A673 (cell line): ENCODE data around the gene LCN1. TPM values are rescaled to one million over a fixed set of nuclear protein-coding genes. Genes with fewer than 3 reads are reported as not detected.
"Not testable (repeated sequence)": the region's sequence is repeated elsewhere in the genome, so short reads cannot be mapped to it uniquely, and the experiment has no call there.

Experiments used
- BruUV-seq: library from RNA; stranded (reverse); fragments of 400-500 nt; replicated peaks from 2 replicates; lab custom pipeline; 2021; lab: Mats Ljungman, UMichigan
- CTCF ChIA-PET: fragments of 300-600 bp; sonication (Branson Sonifier 250); formaldehyde crosslinking; loops from one replicate; lab custom pipeline; 2022; ENCODE audit warnings: antibody characterized with exemption; lab: Charles Lee
- POLR2A ChIA-PET: fragments of 300-600 bp; sonication (Branson Sonifier 250); formaldehyde crosslinking; loops from one replicate; lab custom pipeline; 2022; ENCODE audit warnings: antibody characterized with exemption; ENCODE audit not compliant: low non-redundant PET; lab: Charles Lee
- DNase-seq: peaks from one replicate; pipeline ENCODE4 v3.0.0-alpha.2; 2015; ENCODE audit warnings: low spot score
- H3K27ac ChIP-seq: fragments of 200-600 bp; sonication (generic); 2 replicates; pipeline ENCODE4 v1.5.1; 2016; ENCODE audit warnings: mixed run types, low read depth, mild to moderate bottlenecking, mixed read lengths, antibody characterized with exemption, low read length; ENCODE audit not compliant: poor library complexity, severe bottlenecking
- H3K27me3 ChIP-seq: fragments of 200-600 bp; sonication (generic); replicated peaks from 2 replicates; pipeline ENCODE4 v1.6.1; 2017; ENCODE audit warnings: mixed run types, low read depth, mild to moderate bottlenecking, mixed read lengths, antibody characterized with exemption, low read length; ENCODE audit not compliant: insufficient read depth, poor library complexity
- H3K36me3 ChIP-seq: fragments of 200-600 bp; sonication (generic); 2 replicates; pipeline ENCODE4 v1.6.1; 2016; ENCODE audit warnings: mixed run types, mild to moderate bottlenecking, mixed read lengths, antibody characterized with exemption, low read length; ENCODE audit not compliant: insufficient read depth, poor library complexity, severe bottlenecking
- H3K4me1 ChIP-seq: fragments of 200-600 bp; sonication (generic); 2 replicates; pipeline ENCODE4 v1.6.1; 2017; ENCODE audit warnings: mixed run types, mild to moderate bottlenecking, mixed read lengths, antibody characterized with exemption, low read length; ENCODE audit not compliant: insufficient read depth, poor library complexity, severe bottlenecking
- H3K4me3 ChIP-seq: fragments of 200-600 bp; sonication (generic); 2 replicates; pipeline ENCODE4 v1.5.1; 2016; ENCODE audit warnings: low read depth, mixed run types, mild to moderate bottlenecking, mixed read lengths, low read length; ENCODE audit not compliant: poor library complexity, severe bottlenecking
- H3K9me3 ChIP-seq: fragments of 200-600 bp; sonication (generic); 2 replicates; pipeline ENCODE4 v1.6.1; 2016; ENCODE audit warnings: mixed run types, low read depth, mild to moderate bottlenecking, mixed read lengths, antibody characterized with exemption, low read length; ENCODE audit not compliant: poor library complexity, severe bottlenecking
- CTCF ChIP-seq: fragments of 300-800, 200-600 bp; sonication (generic); conservative IDR thresholded peaks from 2 replicates; pipeline ENCODE4 v1.5.1; 2017; ENCODE audit warnings: low read depth, mild to moderate bottlenecking, antibody characterized with exemption, low read length, moderate library complexity, mixed read lengths
- EZH2 ChIP-seq: fragments of 200-600 bp; sonication (generic); IDR thresholded peaks from 2 replicates; pipeline ENCODE4 v1.6.1; 2017; ENCODE audit warnings: borderline replicate concordance, low read depth, mild to moderate bottlenecking, mixed read lengths, antibody characterized with exemption, low read length; ENCODE audit not compliant: poor library complexity, severe bottlenecking
- intact Hi-C: fragments of 100-400 bp; cut with micrococcal nuclease; formaldehyde crosslinking; loops from one replicate; pipeline ENCODE4 v1.10.0; 2022; ENCODE audit not compliant: unreplicated experiment
- total RNA-seq: library from RNA; stranded (reverse); gene quantifications from 2 replicates; pipeline ENCODE4 v1.2.3, GENCODE V29; 2021

The LCN1 gene
- total RNA-seq, 1 experiment from 2014 or later, result not detected

- no peak for DNase-seq
- TF ChIP-seq CTCF (no peak), EZH2 (no peak)
- Histone ChIP-seq H3K27me3 (peaks cover 17% of the 10 kb centered on the region), H3K27ac (no peak overlapping the region), H3K36me3 (no peaks in the 10 kb centered on the region), H3K4me3 (no peak overlapping the region), H3K9me3 (no peaks in the 10 kb centered on the region), H3K4me1 (no peaks in the 10 kb centered on the region)
- ChIA-PET POLR2A (no interaction called here), CTCF (no interaction called here)
- BruUV-seq, result no TSS peak
- intact Hi-C loops, result no loop called here
Observed at GRCh38 chr9:135533674-135534073, 12.4 kb downstream of the LCN1 start.

- H3K27ac ChIP-seq, CTCF ChIA-PET, H3K36me3 ChIP-seq, intact Hi-C loops, H3K4me1 ChIP-seq, DNase-seq, BruUV-seq, POLR2A ChIA-PET, H3K4me3 ChIP-seq, H3K9me3 ChIP-seq: not testable (repeated sequence)
- peaks cover 21% of the 10 kb centered on the region for H3K27me3 ChIP-seq
Observed at GRCh38 chr9:135534192-135534711, 13.0 kb downstream of the LCN1 start.

GRCh38 chr9:135534826-135535225, 13.6 kb downstream of the LCN1 start:
- BruUV-seq, CTCF ChIA-PET, H3K4me1 ChIP-seq, H3K27ac ChIP-seq, H3K4me3 ChIP-seq, H3K36me3 ChIP-seq, DNase-seq, H3K9me3 ChIP-seq, intact Hi-C loops, POLR2A ChIA-PET: not testable (repeated sequence)
- peaks cover 23% of the 10 kb centered on the region for H3K27me3 ChIP-seq

DNA sequence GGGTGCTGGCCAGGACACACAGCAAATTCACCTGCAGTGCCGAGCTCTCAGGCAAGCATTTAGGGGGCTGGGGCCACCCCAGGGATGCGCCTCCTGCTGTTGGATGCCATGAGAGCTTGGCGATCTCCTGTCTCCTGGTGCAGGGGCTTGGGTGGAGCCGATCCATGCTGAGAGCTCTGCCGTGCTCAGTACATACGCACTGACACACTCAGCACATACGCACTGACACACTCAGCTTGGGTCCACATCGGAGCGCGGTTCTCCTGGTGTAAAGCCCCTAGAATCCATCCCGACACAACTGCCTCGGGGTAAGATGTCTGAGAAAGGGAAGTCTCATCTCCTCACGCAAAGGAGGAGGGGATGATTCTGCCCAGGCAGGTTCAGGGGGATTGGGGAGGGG, 14.4 kb downstream of the LCN1 start:
- POLR2A ChIA-PET, CTCF ChIA-PET, intact Hi-C loops, H3K27ac ChIP-seq, H3K4me1 ChIP-seq, BruUV-seq, DNase-seq, H3K36me3 ChIP-seq, H3K4me3 ChIP-seq, H3K9me3 ChIP-seq: not testable (repeated sequence)
- peaks cover 28% of the 10 kb centered on the region for H3K27me3 ChIP-seq

DNA sequence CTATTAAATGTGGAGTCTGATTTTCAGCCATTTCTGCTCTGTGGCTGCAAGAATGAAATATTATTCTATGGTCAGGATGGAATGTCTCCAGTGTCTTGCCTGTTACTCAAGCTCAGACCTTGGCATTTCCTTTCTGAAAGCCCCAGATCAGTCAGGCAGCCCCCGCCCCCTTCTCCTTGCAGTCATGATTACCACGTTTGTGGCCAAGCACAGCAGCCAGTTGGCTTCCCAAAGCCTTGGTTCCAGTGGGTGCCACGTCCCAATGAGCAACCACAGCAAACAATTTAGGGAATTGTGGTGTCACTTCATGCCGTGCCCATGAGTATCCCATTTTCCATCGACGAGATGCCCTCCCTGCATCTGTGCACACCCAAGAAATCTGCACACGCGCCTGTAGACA, 15.0 kb downstream of the LCN1 start:
- CTCF ChIA-PET, result no interaction called here
- no TSS peak for BruUV-seq
- Histone ChIP-seq H3K4me3 (no peak overlapping the region), H3K4me1 (no peaks in the 10 kb centered on the region), H3K27ac (no peak overlapping the region), H3K27me3 (peaks cover 33% of the 10 kb centered on the region), H3K36me3 (no peaks in the 10 kb centered on the region), H3K9me3 (no peaks in the 10 kb centered on the region)
- TF ChIP-seq EZH2, result no peak
- TF ChIP-seq CTCF, result no peak
- POLR2A ChIA-PET, result no interaction called here
- intact Hi-C loops, result no loop called here
- DNase-seq, result no peak

- H3K4me3 ChIP-seq, BruUV-seq, intact Hi-C loops, CTCF ChIA-PET, DNase-seq, H3K9me3 ChIP-seq, H3K27ac ChIP-seq, H3K36me3 ChIP-seq, H3K4me1 ChIP-seq, POLR2A ChIA-PET: not testable (repeated sequence)
- H3K27me3 ChIP-seq, result peaks cover 35% of the 10 kb centered on the region
Observed at GRCh38 chr9:135543262-135543894, 22.1 kb downstream of the LCN1 start.
